ENCODE measurements around the gene PAX4.

PAX4 gene, protein sequence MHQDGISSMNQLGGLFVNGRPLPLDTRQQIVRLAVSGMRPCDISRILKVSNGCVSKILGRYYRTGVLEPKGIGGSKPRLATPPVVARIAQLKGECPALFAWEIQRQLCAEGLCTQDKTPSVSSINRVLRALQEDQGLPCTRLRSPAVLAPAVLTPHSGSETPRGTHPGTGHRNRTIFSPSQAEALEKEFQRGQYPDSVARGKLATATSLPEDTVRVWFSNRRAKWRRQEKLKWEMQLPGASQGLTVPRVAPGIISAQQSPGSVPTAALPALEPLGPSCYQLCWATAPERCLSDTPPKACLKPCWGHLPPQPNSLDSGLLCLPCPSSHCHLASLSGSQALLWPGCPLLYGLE

DNA sequence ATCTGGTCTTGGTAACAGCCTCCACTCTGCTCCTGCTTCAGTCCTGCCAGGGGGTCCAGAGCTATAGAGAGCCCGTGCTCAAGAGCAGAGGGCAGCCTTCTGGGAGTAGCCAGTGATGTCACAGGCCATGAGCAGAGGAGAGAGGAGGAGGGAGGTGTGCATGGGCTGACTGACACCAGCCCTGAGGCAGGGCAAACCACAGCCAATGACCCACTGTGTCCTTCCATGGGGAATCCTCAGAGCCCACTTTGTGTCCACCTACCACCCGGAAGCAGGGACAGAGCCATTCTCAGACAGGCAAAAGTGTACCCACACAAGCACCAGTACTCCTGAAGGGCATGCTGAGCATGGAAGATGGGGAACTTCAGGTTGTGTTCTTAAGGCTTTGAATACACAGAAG lies at the start of gene PAX4:
PAX4 (minus strand) TSS at position 101 of the 400 bp plus-strand sequence. CDS start 2,214 bp downstream, outside the sequence.
- DNase-seq: no peak

DNA sequence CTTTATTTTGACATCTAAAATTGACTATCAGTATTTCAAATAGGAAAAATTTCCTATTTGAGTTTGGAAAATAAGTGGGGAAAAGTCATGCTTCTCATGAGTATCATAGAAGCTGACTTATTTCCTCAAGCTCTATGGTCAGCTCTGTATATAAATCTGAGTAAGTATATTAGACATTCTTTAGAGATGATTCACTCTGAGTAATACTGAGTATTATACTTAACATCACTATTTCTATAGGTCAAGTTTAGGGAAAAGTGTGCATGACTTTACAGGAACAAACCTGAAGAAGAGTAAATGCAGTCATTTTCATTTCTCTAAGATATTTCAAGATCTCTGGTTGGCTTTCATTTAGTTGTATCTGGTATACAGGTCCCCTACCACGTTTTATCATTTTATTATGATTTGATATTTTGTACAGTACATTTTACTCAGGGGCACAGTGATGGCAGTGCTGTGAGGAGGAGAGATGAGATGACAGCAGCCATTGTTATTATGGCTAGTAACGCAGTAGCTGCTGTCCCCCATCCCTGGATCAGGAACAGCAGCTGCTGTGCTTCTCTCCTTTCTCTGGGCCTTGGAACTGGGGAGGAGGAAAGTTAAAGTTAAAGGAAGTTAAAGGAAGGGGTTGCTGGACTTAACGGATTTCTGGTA lies 49.2 kb upstream of the PAX4 start:
- DNase-seq: no peak

DNA sequence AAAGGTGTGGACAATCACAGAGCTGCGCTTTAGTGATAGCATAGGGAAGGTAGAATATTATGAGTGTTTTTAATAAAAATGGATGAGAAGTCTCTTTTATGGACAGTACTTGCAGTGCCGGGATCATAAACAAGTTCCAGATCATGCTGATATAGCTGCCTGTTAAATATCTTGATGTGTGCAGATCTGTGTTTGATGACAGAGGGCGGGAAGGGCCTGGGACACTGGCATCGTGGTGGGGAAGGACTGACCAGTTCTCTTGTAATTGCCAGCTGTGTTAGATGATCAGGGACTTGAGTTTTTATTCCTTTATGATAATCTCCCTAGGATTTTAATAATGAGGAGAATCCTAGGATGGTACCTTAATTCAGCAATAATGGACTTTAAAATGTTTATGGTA lies 48.7 kb upstream of the PAX4 start:
- no peak for DNase-seq

DNA sequence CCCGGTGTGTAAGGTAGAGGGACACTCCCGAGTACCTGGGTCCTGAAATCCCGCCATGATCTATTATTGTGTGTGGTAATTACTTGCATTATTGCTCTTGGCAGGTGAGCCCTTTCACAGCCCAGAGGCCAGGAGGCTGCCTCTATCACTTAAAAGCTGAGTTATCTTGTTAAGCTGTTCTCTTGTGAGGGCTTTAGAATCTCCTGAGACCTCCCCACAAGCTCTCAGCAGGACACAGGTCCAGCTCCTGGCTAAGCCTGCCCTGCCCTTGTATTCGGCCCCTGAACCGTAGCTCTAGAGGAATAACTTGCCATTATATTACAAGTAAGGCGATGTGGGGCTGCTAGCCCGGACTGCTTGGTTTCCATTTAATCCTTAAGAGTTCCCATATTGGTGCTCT lies 48.0 kb upstream of the PAX4 start:
- DNase-seq: no peak

DNA sequence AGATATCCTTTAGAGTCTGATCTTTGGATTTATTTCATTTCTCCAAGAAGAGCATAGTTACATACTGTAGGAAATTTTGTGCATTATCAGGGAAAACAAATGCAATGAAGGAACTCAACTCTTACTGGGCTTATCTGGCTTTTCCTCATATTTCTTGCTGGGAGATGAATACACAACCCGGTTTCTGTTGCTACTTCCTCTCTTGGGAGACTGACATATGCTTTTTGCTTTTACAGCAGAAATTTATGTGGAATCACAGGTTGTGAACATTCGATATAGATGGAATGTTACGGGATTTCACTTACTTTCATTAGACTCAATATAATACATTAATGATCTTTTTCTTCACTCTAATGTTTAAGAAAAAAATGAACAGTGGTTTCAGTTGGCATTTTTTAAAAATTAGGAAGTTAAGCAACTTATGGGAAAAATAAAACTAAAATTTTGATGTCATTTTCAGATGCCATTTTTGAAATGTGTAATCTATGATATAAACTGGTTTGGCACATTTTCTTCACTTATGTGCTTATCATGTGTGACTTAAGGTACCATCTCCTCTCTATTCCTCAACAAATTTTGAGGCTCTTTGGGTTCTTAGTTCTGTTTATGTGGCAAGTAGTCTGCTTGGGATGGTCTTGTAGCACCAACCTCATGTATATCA lies 41.2 kb upstream of the PAX4 start:
- DNase-seq: no peak

DNA sequence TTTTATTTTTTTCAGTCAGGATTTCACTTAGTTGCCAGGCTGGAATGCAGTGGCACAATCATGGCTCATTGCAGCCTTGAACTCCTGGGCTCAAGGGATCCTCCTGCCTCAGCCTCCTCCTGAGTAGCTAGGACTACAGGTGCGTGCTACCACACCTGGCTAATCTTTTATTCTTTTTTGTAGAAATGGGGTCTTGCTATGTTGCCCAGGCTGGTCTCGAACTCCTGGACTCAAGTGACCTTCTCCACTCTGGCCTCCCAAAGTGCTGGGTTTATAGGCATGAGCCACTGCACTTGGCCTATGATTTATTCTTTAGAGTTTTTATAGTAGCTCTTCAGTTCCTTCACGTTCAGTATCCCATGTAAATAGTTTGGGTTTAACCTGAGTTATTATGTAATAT lies 39.6 kb upstream of the PAX4 start:
- no peak for DNase-seq

DNA sequence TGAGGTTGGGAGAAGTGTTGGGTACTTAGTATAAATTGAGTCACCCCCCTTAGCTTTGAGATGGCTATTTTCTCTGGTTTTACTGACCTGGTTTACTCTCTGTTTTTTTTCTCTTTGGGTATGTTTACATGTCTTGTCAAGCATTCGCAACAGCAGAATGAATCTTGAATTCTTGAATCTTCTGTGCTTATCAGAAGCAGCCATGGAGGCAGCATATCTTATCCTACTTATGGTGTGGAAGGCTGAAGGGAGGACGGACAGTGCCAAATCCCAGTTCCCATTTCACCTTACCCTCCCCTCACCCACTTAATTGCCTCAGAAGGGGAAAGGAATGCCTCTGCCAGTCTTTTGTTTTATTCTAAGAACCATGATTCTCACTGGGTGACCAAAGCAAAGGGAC lies 37.8 kb upstream of the PAX4 start:
- no peak for DNase-seq

DNA sequence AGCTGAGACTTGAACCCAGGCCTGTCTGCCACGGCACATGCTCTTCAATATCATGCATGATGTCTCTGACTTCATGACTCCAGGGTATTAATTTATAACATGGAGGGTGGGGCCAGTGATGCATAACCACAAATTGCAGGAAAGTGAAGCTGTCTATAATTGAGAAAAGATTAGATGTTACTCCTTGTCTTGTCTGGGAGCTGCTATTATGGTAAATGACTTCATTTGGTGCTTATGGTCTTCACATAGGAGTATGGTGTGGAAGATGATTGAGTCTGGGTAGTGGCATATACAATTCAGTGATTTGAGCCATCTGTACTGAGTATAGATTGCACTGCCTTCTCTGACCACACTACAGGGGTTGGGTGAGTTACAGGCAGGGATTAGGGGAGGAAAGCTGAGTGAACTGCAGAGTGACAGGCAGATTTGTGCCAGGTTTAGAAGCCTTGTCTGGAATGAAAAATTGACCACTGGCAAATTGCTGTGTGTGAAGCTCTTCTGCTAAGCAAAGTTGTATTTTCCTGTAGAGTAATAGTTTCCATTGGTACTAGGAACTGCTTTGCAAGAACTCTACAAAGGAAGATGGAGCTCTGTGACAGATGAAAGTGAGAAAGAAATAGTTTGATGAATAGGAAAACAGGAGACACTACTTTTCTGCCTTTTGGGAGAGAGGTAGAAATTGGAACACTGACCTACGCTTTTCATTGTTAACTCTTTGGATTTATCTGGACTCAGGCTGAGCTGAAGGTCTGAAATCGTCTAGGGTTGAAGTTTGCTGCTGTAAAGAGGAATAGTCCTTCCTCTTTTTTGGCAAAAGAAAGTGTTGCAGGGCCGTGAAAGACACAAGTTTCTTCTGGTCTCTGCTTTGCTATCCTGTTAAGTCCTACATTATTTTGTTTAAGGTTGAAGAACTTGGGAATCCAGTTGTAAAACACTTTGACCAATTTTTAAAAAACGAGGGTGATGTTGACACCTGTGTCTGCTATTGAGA lies 36.8 kb upstream of the PAX4 start:
- DNase-seq: no peak

DNA sequence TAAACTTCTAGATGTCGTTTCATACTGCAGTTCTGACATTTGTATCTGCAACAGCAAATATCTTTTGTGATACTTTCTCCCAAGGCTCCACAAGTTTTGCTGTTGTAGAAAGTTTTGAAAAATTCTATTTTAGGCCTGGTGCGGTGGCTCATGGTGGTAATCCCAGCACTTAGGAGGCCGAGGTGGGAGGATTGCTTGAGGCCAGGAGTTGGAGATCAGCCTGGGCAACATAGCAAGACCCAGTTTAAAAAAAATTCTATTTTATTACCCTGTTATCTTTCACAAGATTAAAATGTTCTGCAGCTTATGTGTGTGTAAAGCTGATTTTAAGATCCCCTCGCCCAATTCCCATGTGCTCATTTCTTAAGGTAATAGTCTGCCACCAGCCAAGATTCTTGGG lies 35.5 kb upstream of the PAX4 start:
- no peak for DNase-seq

DNA sequence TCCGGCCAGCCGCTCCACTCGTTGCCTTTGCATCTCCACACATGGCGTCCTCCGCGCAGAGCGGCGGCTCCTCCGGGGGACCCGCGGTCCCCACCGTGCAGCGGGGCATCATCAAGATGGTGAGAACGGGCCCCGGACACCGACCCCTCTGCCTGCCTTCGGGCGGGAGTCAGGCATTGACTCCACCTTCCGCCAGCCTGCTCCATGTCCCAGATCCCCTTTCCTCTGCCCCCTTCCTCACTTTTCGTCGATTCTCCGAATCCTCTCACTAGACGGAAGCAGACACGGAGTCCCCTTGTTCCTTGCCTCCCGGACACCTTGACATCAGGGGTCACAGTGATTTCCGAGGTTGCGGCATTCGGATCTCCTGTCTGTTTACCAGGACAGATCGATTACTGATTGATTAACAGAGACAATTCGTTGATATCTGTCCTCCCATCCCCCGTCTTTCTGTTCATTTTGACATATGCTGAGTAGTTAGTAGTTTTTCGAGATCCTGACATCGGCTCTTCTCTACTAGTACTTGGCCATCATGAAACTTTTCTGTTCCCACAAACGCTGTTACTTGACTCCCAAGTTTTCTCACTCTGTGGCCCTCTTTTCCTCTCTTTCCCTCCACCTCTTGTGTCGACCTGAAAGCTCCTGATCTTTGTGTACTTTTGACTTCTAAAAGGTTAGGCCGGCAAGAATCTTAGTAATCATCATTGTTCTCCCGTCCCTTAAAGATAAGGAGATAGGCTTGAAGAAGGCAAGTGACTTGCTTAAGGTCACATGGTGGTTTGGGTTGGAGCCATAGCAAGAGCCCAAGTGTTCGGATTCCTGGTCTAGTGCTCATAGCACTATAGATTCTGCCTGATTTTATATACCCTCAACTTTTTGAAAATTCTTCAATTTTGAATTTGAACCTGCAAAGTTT lies 34.6 kb upstream of the PAX4 start:
- no peak for DNase-seq

DNA sequence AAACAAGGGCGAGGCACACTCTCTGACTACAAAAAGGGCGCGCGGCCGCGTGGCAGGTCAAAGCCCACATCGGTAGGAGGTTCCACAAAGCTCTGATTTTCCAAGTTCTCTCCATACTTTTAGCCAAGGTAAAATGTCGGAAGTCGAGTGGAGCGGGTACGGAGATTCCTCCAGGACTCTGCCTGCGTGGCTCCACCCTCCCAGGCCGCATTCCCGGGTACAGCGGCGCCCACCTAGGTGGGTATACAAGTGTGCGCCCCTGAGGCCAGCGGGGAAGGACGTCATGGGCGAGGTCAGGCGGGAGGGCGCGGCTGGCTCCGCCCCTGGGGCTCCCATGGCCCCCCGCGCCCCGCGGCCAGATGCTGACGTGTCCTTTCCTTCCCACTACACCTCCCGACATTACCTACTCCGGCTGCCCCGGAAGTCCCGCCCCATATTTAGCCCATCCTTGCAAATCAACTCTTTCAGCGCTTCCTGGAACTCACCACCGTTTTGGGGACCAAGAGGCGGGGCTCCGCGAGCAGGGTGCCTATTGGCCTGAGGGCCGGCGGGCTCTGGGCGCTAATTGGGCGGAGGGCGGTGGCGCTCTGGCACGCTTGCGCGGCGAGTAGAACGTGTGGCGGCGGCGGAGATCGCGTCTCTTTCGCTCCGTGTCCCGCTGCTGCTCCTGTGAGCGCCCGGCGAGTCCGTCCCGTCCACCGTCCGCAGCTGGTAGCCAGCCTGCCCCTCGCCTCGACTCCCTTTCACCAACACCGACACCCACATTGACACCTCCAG lies 33.8 kb upstream of the PAX4 start, which contains the start of gene SND1:
SND1 (plus strand) TSS at position 639 of the 777 bp plus-strand sequence. CDS start 180 bp downstream, outside the sequence.
- DNase-seq: peak; percentile 97 to 100

DNA sequence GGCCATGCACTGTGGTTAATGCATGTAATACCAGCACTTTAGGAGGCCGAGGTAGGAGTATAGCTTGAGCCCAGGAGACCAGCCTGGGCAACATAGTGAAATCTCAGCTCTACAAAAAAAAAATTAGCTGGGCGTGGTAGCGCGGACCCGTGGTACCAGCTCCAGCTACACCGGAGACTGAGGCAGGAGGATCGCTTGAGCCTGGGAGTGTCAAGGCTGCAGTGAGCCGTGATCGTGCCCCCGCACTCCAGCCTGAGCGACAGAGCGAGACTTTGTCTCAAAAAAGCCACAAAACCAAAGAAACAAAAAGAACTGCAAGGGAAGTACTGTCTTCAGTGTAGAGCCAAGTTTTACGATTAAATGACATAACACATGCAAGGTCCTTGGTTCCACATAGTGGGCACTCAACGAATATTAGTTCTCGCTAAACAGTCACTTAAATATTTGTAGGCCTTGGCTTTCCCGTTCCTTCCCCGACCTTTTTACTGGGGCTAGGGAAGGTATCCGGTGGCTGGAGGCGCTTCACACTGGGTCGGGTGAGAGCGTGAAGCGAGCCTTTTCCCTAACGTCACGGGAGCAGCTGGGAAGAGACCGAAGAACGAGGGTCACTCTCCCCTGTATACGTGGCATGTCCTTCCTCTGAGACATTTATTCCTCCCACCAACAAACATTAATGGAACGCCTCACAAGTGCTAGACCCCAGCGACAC lies 33.1 kb upstream of the PAX4 start:
- DNase-seq: no peak

DNA sequence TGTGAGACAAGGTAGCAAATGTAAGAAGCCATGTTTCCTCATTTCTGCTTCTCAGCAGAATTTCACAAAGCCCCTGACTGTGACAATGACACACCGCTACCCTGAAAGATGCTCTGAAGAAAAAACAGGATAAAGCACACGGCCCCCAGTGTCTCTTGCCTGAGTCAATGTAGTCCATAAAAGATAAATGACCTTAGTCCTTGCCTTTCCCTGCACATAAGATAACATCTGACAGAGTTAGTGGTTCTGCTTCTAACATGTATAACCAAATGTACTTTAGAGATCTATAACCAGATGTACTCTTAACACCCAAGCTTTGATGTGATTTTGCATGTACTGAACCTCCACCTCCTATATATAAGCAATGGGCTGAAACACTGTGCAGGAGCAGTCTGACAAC lies 31.0 kb upstream of the PAX4 start:
- no peak for DNase-seq

DNA sequence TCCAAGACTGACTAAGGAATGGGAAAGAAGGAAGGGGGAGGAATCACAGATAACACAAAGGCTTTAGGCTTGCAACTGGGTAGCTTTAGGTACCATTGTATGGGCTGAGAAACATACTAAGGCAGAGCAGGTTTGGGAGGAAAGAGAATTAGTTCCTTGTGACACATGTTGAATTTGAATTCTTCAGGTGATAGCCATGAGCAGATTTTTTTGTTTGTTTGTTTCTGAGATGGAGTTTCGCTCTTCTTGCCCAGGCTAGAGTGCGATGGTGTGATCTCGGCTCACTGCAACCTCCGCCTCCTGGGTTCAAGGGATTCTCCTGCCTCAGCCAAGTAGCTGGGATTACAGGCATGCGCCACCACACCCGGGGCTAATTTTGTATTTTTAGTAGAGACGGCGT lies 29.7 kb upstream of the PAX4 start:
- DNase-seq: no peak

DNA sequence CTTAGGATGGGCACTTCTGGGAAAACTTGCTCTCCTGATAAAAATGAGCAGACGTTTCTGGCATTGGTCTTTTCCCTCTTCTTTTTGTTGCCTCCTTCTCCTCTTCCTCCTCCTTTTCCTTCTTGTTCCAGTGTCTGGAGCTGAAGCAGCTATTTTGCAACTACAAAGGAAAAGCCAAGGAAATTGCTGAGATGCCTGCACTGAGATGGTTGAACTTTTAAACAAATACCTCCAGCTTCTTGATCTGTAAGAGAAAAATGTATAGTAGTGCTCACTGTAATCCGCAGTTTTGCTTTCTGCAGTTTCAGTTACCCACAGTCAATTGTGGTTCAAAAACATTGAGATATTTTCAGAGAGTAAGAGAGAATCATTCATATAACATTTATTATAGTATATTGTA lies 26.5 kb upstream of the PAX4 start:
- no peak for DNase-seq

DNA sequence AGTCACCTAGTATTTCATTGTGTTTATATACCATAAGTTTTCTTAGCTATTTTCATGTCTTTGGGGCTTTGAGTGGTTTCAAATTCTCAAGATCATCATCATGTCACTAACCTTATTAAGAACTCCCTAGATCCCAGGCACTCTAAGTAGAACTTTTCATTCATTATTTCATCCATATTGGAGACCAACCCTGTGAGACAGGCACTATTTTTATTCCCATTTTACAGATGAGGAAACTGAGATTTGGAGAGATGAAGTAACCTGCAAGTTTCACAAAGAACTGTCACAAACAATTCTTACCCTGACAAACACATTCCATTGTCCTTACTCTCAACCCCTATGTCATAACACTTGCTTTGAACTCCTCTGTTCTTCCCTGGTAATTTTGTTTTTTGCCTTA lies 20.3 kb upstream of the PAX4 start:
- no peak for DNase-seq

DNA sequence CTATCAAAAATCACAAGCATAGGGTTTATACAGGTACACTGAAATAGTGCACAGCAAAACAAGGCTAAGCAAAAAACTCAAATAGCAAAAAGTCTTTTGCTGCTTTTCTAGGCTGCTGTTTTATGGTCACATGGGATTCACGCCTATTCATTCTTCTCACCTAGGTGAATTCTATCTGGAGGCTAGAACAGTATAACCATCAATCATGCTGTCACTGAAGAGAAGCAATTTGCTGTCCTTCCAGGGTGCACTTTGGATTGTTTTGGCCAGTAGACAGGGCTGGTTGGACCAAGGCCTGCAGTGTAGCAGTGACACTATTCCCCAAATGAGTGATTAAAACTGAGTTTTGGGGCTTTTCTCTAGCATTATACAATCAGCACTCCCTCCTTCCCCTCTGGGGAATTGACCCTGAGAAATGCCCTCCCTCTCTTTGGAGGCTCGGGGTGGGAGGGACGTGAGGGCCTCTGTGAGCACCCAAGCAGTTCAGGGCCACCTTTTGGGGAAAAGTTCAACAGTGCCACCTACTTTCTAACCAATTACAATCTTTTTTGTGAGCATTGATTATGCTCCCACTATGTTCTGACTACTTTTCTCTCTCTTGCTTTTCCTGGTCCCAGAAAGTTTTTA lies 17.8 kb upstream of the PAX4 start:
- DNase-seq: no peak

DNA sequence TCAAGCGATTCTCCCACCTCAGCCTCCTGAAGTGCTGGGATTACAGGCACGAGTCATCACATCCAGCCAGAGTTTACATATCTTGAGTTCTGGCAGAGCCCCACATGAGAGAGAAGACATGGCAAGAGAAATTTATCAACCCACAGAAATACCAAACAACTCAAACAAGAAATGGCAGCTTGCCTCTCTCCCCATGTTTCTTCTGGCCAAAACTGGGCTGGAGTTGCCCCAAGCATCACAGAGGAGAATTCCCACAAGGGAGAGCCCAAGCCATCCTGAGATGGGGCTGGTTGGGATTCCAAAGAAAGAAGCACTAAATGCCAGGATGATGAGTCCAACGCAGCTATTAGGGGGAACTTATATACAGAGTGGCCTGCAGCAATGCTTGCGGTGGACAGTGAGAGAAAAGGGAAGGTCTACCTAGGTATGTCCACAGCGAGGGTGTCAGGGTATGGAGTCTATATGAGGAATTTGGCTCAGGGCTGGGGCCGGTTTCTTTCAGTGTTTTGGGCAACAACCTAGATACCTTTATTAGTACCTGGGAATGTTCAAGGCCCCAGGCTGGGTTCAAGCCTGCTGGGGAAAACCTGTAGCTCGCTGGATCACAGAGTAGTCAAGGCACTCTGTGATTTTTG lies 14.5 kb upstream of the PAX4 start:
- DNase-seq: no peak

DNA sequence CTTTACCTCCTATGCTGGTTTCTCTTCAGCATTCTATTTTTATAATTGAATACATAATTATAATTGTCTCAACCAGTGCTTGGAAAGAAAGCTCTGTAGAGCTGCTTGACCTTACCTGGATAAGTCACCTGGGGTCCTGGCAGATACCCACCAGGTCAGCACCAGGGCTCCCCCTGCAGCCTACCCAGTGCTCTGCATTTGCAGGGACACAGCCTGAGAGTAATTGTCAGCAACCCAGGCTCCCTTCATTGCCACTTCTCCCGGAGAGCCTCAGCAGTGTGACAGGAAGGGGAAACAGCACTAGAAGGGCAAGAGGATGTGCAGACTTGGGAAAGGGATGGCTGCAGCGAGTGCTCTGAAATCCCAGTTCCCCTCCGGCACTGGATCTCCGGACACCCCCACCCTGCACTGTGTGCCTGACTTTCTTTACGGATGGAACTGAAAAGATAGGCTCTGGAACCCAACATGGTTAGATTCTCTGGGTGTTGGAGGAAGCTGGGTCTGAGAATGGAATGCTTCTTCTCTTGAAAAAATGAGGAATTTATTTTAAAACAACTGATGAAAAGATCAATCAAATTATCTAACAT lies 11.4 kb upstream of the PAX4 start:
- no peak for DNase-seq

Measured in cerebellar nuclear complex (tissue), 1 donor.